Esophagus muscularis mucosa (tissue), 4 donors: ENCODE results near the gene POC1A. TPM values are rescaled to one million over a fixed set of nuclear protein-coding genes. Genes with fewer than 3 reads are reported as not detected.

ENCODE experiments used
- DNase-seq: peaks from one replicate; pipeline ENCODE4 v3.0.0-alpha.2; 2017; ENCODE audit errors: extremely low spot score
- H3K27ac ChIP-seq, 4 donors: fragments of 200-600 bp; sonication (generic); replicated peaks in 1 of 4; 1 replicate in 3 of 4; 2 replicates in 1 of 4; pipeline ENCODE4 v1.5.1; 2016 to 2019; ENCODE audit warnings: mild to moderate bottlenecking in 1 of 4
- H3K27me3 ChIP-seq, 4 donors: fragments of 200-600 bp; sonication (generic); one replicate each; pipeline versions ENCODE4 v1.5.1 to v1.6.0; 2016 to 2019
- H3K36me3 ChIP-seq, 4 donors: fragments of 200-600 bp; sonication (generic); one replicate each; pipeline ENCODE4 v1.5.1; 2016 to 2019
- H3K4me1 ChIP-seq, 4 donors: fragments of 200-600 bp; sonication (generic); one replicate each; pipeline ENCODE4 v1.5.1; 2016 to 2019
- H3K4me3 ChIP-seq, 4 donors: fragments of 200-600 bp; sonication (generic); 1 replicate in 2 of 4; 2 replicates in 2 of 4; pipeline ENCODE4 v1.5.1; 2016 to 2019; ENCODE audit warnings: mild to moderate bottlenecking in 4 of 4, moderate library complexity in 1 of 4
- H3K9me3 ChIP-seq, 4 donors: fragments of 200-600 bp; sonication (generic); 1 replicate in 3 of 4; 2 replicates in 1 of 4; pipeline ENCODE4 v1.5.1; 2016 to 2019
- CTCF ChIP-seq, 3 experiments: fragments of 200-600 bp in 2 of 3; fragments of 450-650 bp in 1 of 3; sonication (generic) in 2 of 3; IDR thresholded peaks; one replicate each; pipeline ENCODE4 v1.5.1; 2017 to 2019; ENCODE audit warnings: antibody characterized with exemption in 3 of 3, mild to moderate bottlenecking in 2 of 3, moderate library complexity in 1 of 3
- EP300 ChIP-seq: sonication (generic); formaldehyde crosslinking; IDR thresholded peaks from one replicate; pipeline ENCODE4 v1.6.1; 2017; ENCODE audit warnings: antibody characterized with exemption
- POLR2A ChIP-seq: fragments of 450-650 bp; IDR thresholded peaks from one replicate; pipeline ENCODE4 v1.6.1; 2017; ENCODE audit warnings: antibody characterized with exemption, moderate library complexity, mild to moderate bottlenecking, low read depth
- POLR2AphosphoS5 ChIP-seq, 2 donors: sonication (generic); formaldehyde crosslinking; IDR thresholded peaks; one replicate each; pipeline ENCODE4 v1.6.1; 2017; ENCODE audit warnings: antibody characterized with exemption in 2 of 2
- WGBS: methylation state at CpG from one replicate; pipeline ENCODE4 v1.1.5; 2018; 5-methylcytosine and 5-hydroxymethylcytosine counted together
- intact Hi-C: fragments of 100-400 bp; cut with DNase I; formaldehyde crosslinking; loops from one replicate; pipeline ENCODE4 v1.15.1; 2023
- total RNA-seq, 4 donors: library from RNA; depleted of rRNA; stranded (reverse); fragments of >200 nt; gene quantifications; one replicate each; pipeline versions ENCODE4 v1.1.0 to v1.2.1, GENCODE V29; 2016

Gene POC1A
- total RNA-seq, 4 donors from 2014 or later: 0.71 to 2.1 (median 1.2) TPM

- peaks cover 46 to 86% (median 78%) of the 10 kb centered on the region in 4 donors for H3K4me1 ChIP-seq
- WGBS: 75% methylated on average over 10 of the region's 10 CpGs
- H3K9me3 ChIP-seq: no peaks in the 10 kb centered on the region
- TF ChIP-seq POLR2AphosphoS5 (IDR thresholded peaks at IDR 0.05): peak in 1 of 2 donors; percentile 33
- TF ChIP-seq CTCF (IDR thresholded peaks at IDR 0.05): no peak
- DNase-seq: no peak
- intact Hi-C loops: no loop called here
- no peak overlapping the region for H3K4me3 ChIP-seq
- no peaks in the 10 kb centered on the region for H3K27me3 ChIP-seq
- H3K27ac ChIP-seq: peak overlapping the region; percentile 44 to 89 (median 74)
- peaks cover 0 to 14% (median 11%) of the 10 kb centered on the region in 4 donors for H3K36me3 ChIP-seq
Measured at GRCh38 chr3:52195823-52196331, 41.7 kb upstream of the POC1A start.

GRCh38 chr3:52195291-52195597 lies 41.0 kb upstream of the POC1A start:
- Histone ChIP-seq H3K4me3 (no peak overlapping the region), H3K4me1 (peaks cover 53 to 87% (median 79%) of the 10 kb centered on the region in 4 donors), H3K36me3 (peaks cover 0 to 13% (median 10%) of the 10 kb centered on the region in 4 donors), H3K27ac (peak overlapping the region in 3 of 4 donors; percentile 40 to 60 (median 44)), H3K9me3 (no peaks in the 10 kb centered on the region), H3K27me3 (no peaks in the 10 kb centered on the region)
- TF ChIP-seq POLR2A (no peak), CTCF (IDR thresholded peaks at IDR 0.05) (no peak), EP300 (no peak), POLR2AphosphoS5 (IDR thresholded peaks at IDR 0.05) (no peak)
- intact Hi-C loops: no loop called here
- no peak for DNase-seq
- WGBS: 89% methylated on average over 3 of the region's 3 CpGs

- no peak overlapping the region for H3K4me3 ChIP-seq
- 46% methylated on average over 11 of the region's 14 CpGs for WGBS
- H3K27ac ChIP-seq: peak overlapping the region in 2 of 4 donors; percentile 29 to 31
- TF ChIP-seq POLR2A (no peak), POLR2AphosphoS5 (IDR thresholded peaks at IDR 0.05) (peak; percentile 30 to 68)
- intact Hi-C loops: no loop called here
- H3K27me3 ChIP-seq: no peaks in the 10 kb centered on the region
- peaks cover 0 to 8% (median 5%) of the 10 kb centered on the region in 4 donors for H3K36me3 ChIP-seq
- peaks cover 51 to 87% (median 79%) of the 10 kb centered on the region in 4 donors for H3K4me1 ChIP-seq
- H3K9me3 ChIP-seq: no peaks in the 10 kb centered on the region
- DNase-seq: no peak
Measured at GRCh38 chr3:52194485-52195290, 40.5 kb upstream of the POC1A start.

GRCh38 chr3:52193065-52193464 lies 38.8 kb upstream of the POC1A start:
- Histone ChIP-seq H3K27ac (no peak overlapping the region), H3K27me3 (no peaks in the 10 kb centered on the region), H3K4me3 (no peak overlapping the region), H3K4me1 (peaks cover 39 to 73% (median 68%) of the 10 kb centered on the region in 4 donors), H3K9me3 (no peaks in the 10 kb centered on the region), H3K36me3 (no peaks in the 10 kb centered on the region)
- no peak for DNase-seq
- WGBS: 64% methylated on average over 18 of the region's 18 CpGs
- TF ChIP-seq CTCF (IDR thresholded peaks at IDR 0.05): no peak
- TF ChIP-seq POLR2AphosphoS5 (IDR thresholded peaks at IDR 0.05): no peak
- intact Hi-C loops: no loop called here

- TF ChIP-seq POLR2A (no peak), EP300 (no peak), POLR2AphosphoS5 (IDR thresholded peaks at IDR 0.05) (no peak), CTCF (IDR thresholded peaks at IDR 0.05) (no peak)
- WGBS: 95% methylated on average over 3 of the region's 4 CpGs
- H3K9me3 ChIP-seq: no peaks in the 10 kb centered on the region
- no peak overlapping the region for H3K27ac ChIP-seq
- peaks cover 28 to 61% (median 56%) of the 10 kb centered on the region in 4 donors for H3K4me1 ChIP-seq
- intact Hi-C loops: no loop called here
- no peaks in the 10 kb centered on the region for H3K27me3 ChIP-seq
- no peak for DNase-seq
- H3K36me3 ChIP-seq: no peaks in the 10 kb centered on the region
- H3K4me3 ChIP-seq: no peak overlapping the region
Measured at GRCh38 chr3:52191663-52192062, 37.4 kb upstream of the POC1A start.
